Parathyroid adenoma (tissue), 2 donors: ENCODE measurements around the gene SNTG2.
"Not testable (repeated sequence)": the region's sequence is repeated elsewhere in the genome, so short reads cannot be mapped to it uniquely, and the experiment has no call there.

Source experiments
- H2AFZ ChIP-seq: fragments of 300-600 bp; sonication (generic); one replicate; pipeline ENCODE4 v1.7.0; 2017; ENCODE audit warnings: antibody characterized with exemption, mild to moderate bottlenecking
- H3K27ac ChIP-seq: fragments of 300-600 bp; sonication (generic); one replicate; pipeline ENCODE4 v1.7.0; 2017
- H3K27me3 ChIP-seq: fragments of 300-600 bp; sonication (generic); one replicate; pipeline ENCODE4 v1.7.0; 2017; ENCODE audit warnings: low read length; ENCODE audit not compliant: control insufficient read depth, insufficient read depth
- H3K36me3 ChIP-seq: fragments of 300-600 bp; sonication (generic); one replicate; pipeline ENCODE4 v1.7.0; 2017; ENCODE audit warnings: low read length; ENCODE audit not compliant: control insufficient read depth, insufficient read depth
- H3K4me1 ChIP-seq: fragments of 300-600 bp; sonication (generic); one replicate; pipeline ENCODE4 v1.7.0; 2017; ENCODE audit warnings: control low read depth
- H3K4me2 ChIP-seq: fragments of 300-600 bp; sonication (generic); one replicate; pipeline ENCODE4 v1.7.0; 2017; ENCODE audit warnings: low read length
- H3K4me3 ChIP-seq: fragments of 300-600 bp; sonication (generic); one replicate; pipeline ENCODE4 v1.7.0; 2017; ENCODE audit warnings: low read depth, low read length
- H3K79me2 ChIP-seq: fragments of 300-600 bp; sonication (generic); one replicate; pipeline ENCODE4 v1.7.0; 2017; ENCODE audit warnings: control low read depth
- H3K9ac ChIP-seq: fragments of 300-600 bp; sonication (generic); one replicate; pipeline ENCODE4 v1.7.0; 2017; ENCODE audit warnings: mild to moderate bottlenecking
- H3K9me3 ChIP-seq: fragments of 300-600 bp; sonication (generic); one replicate; pipeline ENCODE4 v1.7.0; 2017; ENCODE audit warnings: low read length; ENCODE audit not compliant: control insufficient read depth
- CTCF ChIP-seq: fragments of 300-600 bp; sonication (generic); IDR thresholded peaks from one replicate; pipeline ENCODE4 v1.7.0; 2017; ENCODE audit warnings: antibody characterized with exemption, mild to moderate bottlenecking
- donor health status: primary hyperparathyroidism.

SNTG2 gene

DNA sequence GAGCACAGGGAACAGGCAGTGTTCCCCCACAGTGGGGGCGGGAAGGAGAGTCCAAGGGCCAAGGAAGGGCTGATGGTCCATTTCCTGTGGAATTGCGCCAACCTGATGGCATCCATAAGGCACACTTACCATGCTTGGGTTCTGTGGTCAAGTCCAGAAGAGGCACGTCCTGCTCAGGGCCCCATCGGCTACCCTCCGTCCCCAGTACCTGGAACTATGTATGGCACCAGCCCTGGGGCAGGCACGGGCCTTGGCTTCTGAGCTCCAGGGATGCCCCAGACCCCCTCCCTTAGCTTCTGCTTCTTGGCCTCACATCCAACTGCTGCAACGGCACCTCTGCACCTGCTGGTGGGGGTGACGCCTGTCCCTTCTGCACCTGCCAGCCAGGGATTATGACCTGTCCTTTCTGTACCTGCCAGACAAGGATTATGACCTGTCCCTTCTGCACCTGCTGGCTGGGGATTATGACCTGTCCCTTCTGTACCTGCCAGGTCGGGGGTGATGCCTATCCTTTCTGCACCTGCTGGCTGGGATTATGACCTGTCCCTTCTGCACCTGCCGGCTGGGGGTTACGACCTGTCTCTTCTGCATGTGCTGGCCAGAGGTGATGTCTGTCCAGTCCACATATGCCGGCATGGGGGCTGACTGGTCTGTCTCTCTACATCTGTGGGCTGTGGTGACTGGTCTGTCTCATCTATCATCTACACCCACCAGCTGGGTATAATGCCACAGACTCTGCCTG, 45.4 kb upstream of the SNTG2 start:
- TF ChIP-seq CTCF, result no peak
- no peak overlapping the region for H3K4me3 ChIP-seq
- no peak overlapping the region for H3K27ac ChIP-seq
- H3K36me3 ChIP-seq, result no peaks in the 10 kb centered on the region
- no peaks in the 10 kb centered on the region for H3K9me3 ChIP-seq
- H3K4me1 ChIP-seq, result no peaks in the 10 kb centered on the region
- H2AFZ ChIP-seq, result no peak overlapping the region
- no peaks in the 10 kb centered on the region for H3K79me2 ChIP-seq
- H3K27me3 ChIP-seq, result no peaks in the 10 kb centered on the region
- H3K9ac ChIP-seq, result no peak overlapping the region
- no peak overlapping the region for H3K4me2 ChIP-seq

DNA sequence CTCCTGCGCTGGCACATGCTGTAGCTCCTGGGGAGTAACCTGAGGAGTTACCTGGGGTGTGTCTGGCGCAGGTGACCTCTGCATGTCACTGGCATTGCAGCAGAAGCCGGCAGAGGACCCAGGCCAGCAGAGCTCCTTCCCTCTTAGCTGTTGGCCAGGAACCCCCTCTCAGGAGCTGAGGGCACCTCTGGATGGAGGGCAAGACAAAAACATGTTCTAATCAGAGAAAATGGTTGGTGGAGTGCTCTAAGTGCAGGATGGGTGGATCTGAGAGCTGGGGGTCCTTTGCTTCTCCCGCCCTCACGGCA, 44.9 kb upstream of the SNTG2 start:
- Histone ChIP-seq H3K79me2 (no peaks in the 10 kb centered on the region), H3K9me3 (no peaks in the 10 kb centered on the region), H3K9ac (no peak overlapping the region), H3K4me1 (no peaks in the 10 kb centered on the region), H3K36me3 (no peaks in the 10 kb centered on the region), H2AFZ (no peak overlapping the region), H3K27ac (no peak overlapping the region), H3K27me3 (no peaks in the 10 kb centered on the region), H3K4me2 (no peak overlapping the region), H3K4me3 (no peak overlapping the region)
- TF ChIP-seq CTCF, result no peak

DNA sequence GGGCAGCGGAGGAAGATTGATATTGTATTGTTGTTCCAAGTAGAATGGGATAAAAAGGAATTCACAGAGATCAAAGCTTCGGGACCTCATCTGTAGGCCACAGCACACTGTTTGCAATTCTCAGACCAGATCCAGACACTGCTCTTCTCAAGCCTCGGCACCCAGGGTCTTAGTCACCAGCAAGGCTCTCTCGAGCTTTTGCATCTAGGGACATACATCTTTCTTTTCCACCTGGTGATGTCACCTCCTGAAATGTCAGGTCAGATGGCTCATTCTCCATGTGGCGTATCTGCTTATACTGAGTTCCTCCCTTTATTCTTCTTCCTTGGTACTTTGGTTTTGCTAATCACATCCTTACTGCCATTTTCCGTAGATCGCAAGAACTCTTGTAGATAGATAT, 42.9 kb upstream of the SNTG2 start:
- no peak overlapping the region for H3K9ac ChIP-seq
- H3K4me2 ChIP-seq, result no peak overlapping the region
- no peaks in the 10 kb centered on the region for H3K36me3 ChIP-seq
- H3K4me3 ChIP-seq, result no peak overlapping the region
- no peaks in the 10 kb centered on the region for H3K4me1 ChIP-seq
- H3K9me3 ChIP-seq, result no peaks in the 10 kb centered on the region
- no peak overlapping the region for H3K27ac ChIP-seq
- no peak overlapping the region for H2AFZ ChIP-seq
- no peak for TF ChIP-seq CTCF
- no peaks in the 10 kb centered on the region for H3K79me2 ChIP-seq
- no peaks in the 10 kb centered on the region for H3K27me3 ChIP-seq

- H3K4me1 ChIP-seq, result no peaks in the 10 kb centered on the region
- no peak overlapping the region for H3K4me3 ChIP-seq
- TF ChIP-seq CTCF, result no peak
- no peaks in the 10 kb centered on the region for H3K9me3 ChIP-seq
- no peaks in the 10 kb centered on the region for H3K36me3 ChIP-seq
- no peak overlapping the region for H3K27ac ChIP-seq
- H3K9ac ChIP-seq, result no peak overlapping the region
- H3K79me2 ChIP-seq, result no peaks in the 10 kb centered on the region
- H2AFZ ChIP-seq, result no peak overlapping the region
- no peak overlapping the region for H3K4me2 ChIP-seq
- no peaks in the 10 kb centered on the region for H3K27me3 ChIP-seq
These were observed 42.1 kb upstream of the SNTG2 start for GRCh38 chr2:908568-908967.

- H2AFZ ChIP-seq, H3K9me3 ChIP-seq, H3K9ac ChIP-seq, H3K36me3 ChIP-seq, H3K4me2 ChIP-seq, H3K27me3 ChIP-seq, H3K4me1 ChIP-seq, H3K4me3 ChIP-seq, H3K79me2 ChIP-seq, H3K27ac ChIP-seq: not testable (repeated sequence)
These were observed 40.8 kb upstream of the SNTG2 start for GRCh38 chr2:909764-910379.
